ENCODE measurements around the gene TNFSF13.

Gene TNFSF13

GRCh38 chr17:7551396-7551795 lies 7.2 kb upstream of the TNFSF13 start:
- TF ChIP-seq CTCF (IDR thresholded peaks at IDR 0.05; ENCODE audit: low read depth, low read length, missing control alignments), result no peak
- in situ Hi-C loops (cut with HindIII; ENCODE audit: low sequenced_read_pairs), result no loop called here
- DNase-seq (ENCODE audit: low read depth), result no peak
- H3K4me3 ChIP-seq (ENCODE audit: low read depth, low read length), result no peak overlapping the region

GRCh38 chr17:7552621-7553051 lies 5.9 kb upstream of the TNFSF13 start:
- in situ Hi-C loops (cut with HindIII; ENCODE audit: low sequenced_read_pairs), result no loop called here
- no peak overlapping the region for H3K4me3 ChIP-seq (ENCODE audit: low read depth, low read length)
- no peak for TF ChIP-seq CTCF (IDR thresholded peaks at IDR 0.05; ENCODE audit: low read depth, low read length, missing control alignments)
- no peak for DNase-seq (ENCODE audit: low read depth)

GRCh38 chr17:7553356-7553755 lies 5.2 kb upstream of the TNFSF13 start:
- in situ Hi-C loops (cut with HindIII; ENCODE audit: low sequenced_read_pairs), result no loop called here

GRCh38 chr17:7555320-7555948 lies 3.1 kb upstream of the TNFSF13 start:
- in situ Hi-C loops (cut with HindIII; ENCODE audit: low sequenced_read_pairs), result no loop called here
- DNase-seq (ENCODE audit: low read depth), result no peak
- no peak overlapping the region for H3K4me3 ChIP-seq (ENCODE audit: low read depth, low read length)
- no peak for TF ChIP-seq CTCF (IDR thresholded peaks at IDR 0.05; ENCODE audit: low read depth, low read length, missing control alignments)

More at GRCh38 chr17:7553356-7553755, 5.2 kb upstream of the TNFSF13 start:
- no peak for DNase-seq (ENCODE audit: low read depth)
- no peak overlapping the region for H3K4me3 ChIP-seq (ENCODE audit: low read depth, low read length)
- TF ChIP-seq CTCF (IDR thresholded peaks at IDR 0.05; ENCODE audit: low read depth, low read length, missing control alignments), result no peak

- DNase-seq (ENCODE audit: low read depth), result no peak
- H3K4me3 ChIP-seq (ENCODE audit: low read depth, low read length), result no peak overlapping the region
- in situ Hi-C loops (cut with HindIII; ENCODE audit: low sequenced_read_pairs), result no loop called here
- TF ChIP-seq CTCF (IDR thresholded peaks at IDR 0.05; ENCODE audit: low read depth, low read length, missing control alignments), result no peak
Measured at GRCh38 chr17:7556627-7557026, 1.9 kb upstream of the TNFSF13 start.

- no peak for DNase-seq (ENCODE audit: low read depth)
- no peak overlapping the region for H3K4me3 ChIP-seq (ENCODE audit: low read depth, low read length)
- in situ Hi-C loops (cut with HindIII; ENCODE audit: low sequenced_read_pairs), result no loop called here
- no peak for TF ChIP-seq CTCF (IDR thresholded peaks at IDR 0.05; ENCODE audit: low read depth, low read length, missing control alignments)
Measured at GRCh38 chr17:7557147-7557764, 1.3 kb upstream of the TNFSF13 start.
